DMS79 treated with DMSO at 0.1 percent for 48 hours (cell line): ENCODE measurements around the gene MUC5AC.
"Not testable (repeated sequence)": the region's sequence is repeated elsewhere in the genome, so short reads cannot be mapped to it uniquely, and the experiment has no call there.

ENCODE experiments used
- DNase-seq: peaks from one replicate; lab custom pipeline; 2025; lab: John Stamatoyannopoulos, UW

The MUC5AC gene

GRCh38 chr11:1177020-1177770 is 19.4 kb downstream of the MUC5AC start:
- no peak for DNase-seq

GRCh38 chr11:1177771-1178090 is 20.0 kb downstream of the MUC5AC start:
- DNase-seq, result no peak

GRCh38 chr11:1178201-1178885 is 20.6 kb downstream of the MUC5AC start:
- DNase-seq, result no peak

GRCh38 chr11:1178906-1179305 is 21.2 kb downstream of the MUC5AC start:
- DNase-seq, result no peak

- no peak for DNase-seq
These were observed 21.9 kb downstream of the MUC5AC start for GRCh38 chr11:1179641-1180040.

- no peak for DNase-seq
These were observed 22.4 kb downstream of the MUC5AC start for GRCh38 chr11:1180171-1180570.

GRCh38 chr11:1180947-1181391 is 23.2 kb downstream of the MUC5AC start:
- no peak for DNase-seq

GRCh38 chr11:1181420-1181819 is 23.7 kb downstream of the MUC5AC start:
- no peak for DNase-seq

- DNase-seq, result no peak
These were observed 24.2 kb downstream of the MUC5AC start for GRCh38 chr11:1181853-1182535.

- DNase-seq, result not testable (repeated sequence)
These were observed 26.4 kb downstream of the MUC5AC start for GRCh38 chr11:1184139-1184538.

- not testable (repeated sequence) for DNase-seq
These were observed 30.8 kb downstream of the MUC5AC start for GRCh38 chr11:1188451-1189130.

GRCh38 chr11:1189816-1190215 is 32.1 kb downstream of the MUC5AC start:
- not testable (repeated sequence) for DNase-seq

- DNase-seq, result not testable (repeated sequence)
These were observed 34.2 kb downstream of the MUC5AC start for GRCh38 chr11:1191786-1192470.

GRCh38 chr11:1192741-1193325 is 35.1 kb downstream of the MUC5AC start:
- DNase-seq, result no peak

- no peak for DNase-seq
These were observed 35.8 kb downstream of the MUC5AC start for GRCh38 chr11:1193326-1194230.

GRCh38 chr11:1194231-1194976 is 36.7 kb downstream of the MUC5AC start:
- DNase-seq, result no peak

GRCh38 chr11:1194977-1195681 is 37.4 kb downstream of the MUC5AC start:
- DNase-seq, result no peak

- no peak for DNase-seq
These were observed 38.1 kb downstream of the MUC5AC start for GRCh38 chr11:1195682-1196515.
